HG03064 (cell line): ENCODE results near the gene SH2B2.
"Not testable (repeated sequence)": the region's sequence is repeated elsewhere in the genome, so short reads cannot be mapped to it uniquely, and the experiment has no call there.

Experiments
- ATAC-seq: cut with Tn5 transposase; IDR thresholded peaks from one replicate; pipeline ENCODE4 v1.9.1; 2021; ENCODE audit warnings: low read depth; ENCODE audit not compliant: unreplicated experiment

Gene SH2B2

DNA sequence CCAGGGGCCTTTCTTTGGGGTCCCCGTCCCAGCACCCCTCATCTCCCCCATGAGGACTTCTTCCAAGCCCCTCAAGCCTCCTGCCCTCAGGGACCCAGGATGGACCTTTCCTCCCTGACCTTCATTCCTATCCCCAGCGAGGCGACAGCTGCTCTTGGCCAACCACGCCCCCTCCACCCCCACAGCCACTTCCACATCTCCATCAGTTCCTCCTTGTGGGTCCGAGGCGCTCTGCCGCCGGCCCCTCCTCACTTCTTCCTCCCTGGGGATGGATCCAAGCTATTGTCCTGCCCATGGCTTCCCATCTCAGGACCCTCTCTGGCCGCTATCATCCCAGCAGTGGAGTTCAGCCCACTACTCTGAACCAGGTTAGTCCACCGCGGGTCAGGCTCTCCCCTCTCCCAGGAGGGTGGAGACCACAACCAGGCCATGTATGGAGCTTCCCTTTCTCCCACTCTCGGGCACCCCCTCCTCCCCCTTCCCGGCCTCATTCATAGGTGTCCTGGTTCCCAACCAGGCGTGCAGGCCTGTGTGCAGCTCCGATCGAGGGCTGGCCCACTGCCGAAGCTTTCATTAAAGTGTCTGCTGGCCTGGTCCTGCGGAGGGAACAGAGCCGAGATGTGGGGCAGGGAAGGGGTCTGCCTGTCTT, 1.7 kb upstream of the SH2B2 start:
- no peak for ATAC-seq

DNA sequence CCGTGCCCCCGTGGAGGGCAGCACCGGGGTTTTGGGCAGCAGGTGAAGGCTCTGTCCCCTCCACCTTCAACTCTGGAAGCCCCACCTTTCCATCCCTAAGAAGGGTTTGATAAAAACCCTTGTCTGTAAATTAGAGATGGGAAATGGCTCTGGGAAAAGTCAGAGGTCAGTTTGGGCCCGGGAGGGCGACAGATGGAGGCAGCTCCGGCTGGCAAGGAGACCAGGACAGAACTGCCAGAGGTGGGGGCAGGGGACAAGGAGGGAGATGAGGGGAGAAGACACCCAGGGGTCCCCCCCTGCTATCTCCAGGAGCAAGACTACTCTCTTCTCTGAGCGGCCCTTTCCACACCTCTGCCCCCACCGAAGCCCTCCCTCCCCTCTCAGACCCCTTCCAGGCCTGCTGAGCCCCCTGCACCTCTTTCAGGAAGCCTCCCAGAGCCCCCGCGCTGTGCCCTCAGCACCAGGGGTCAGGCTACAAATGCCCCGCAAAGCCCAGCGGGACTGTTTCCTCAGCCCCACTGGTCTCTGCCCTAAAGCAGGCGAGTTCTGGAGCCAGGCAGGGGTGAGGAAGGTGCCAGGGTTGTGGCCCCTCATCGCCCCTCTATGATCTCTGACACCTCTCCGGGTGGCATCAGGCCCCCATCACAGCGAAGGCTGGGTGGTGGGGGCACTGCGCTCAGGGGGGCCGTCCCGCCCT, 980 bp upstream of the SH2B2 start:
- ATAC-seq, result no peak

DNA sequence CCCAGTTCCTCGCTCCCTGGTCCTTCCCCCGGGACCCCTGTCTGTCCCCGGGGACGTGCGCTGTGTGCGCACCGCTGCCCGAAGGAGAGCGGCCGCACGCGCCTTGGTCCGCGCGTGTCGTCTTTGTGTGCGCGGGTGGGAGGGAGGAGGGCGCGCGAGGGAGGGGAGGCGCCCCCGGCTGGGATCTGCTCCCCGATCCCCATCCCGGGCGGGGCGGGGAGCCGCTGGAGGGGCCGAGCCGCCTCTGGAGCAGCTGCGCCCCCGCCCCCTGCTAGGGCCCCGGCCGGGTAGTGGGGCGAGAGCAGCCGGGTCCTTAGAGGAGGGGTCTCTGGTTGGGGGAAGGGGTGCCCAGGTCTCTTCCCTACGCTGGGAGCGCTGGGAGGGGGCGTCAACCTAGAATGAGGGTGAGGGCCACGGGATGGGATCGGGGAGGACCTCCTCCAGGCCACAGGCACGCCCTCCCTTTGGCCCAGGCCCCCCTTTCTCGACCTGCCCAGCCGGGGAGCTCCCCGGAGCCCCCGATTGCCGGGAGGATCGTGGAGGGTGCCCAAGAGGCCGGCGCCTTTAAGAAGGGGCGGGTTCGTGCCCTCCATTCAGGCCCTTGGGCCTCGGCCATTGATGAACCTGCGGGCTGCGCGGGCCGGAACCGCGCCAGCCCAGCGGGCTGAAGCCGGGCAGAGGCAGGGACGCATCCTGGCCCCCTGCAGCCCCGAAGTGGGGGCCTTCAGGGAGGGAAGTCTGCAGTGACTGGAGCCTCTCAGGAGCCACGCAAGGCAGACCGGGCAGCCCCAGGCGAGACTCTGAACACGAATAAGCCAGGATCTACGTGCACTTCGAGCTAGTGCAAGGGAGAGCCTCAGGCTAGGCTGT, 678 bp downstream of the SH2B2 start:
- no peak for ATAC-seq

DNA sequence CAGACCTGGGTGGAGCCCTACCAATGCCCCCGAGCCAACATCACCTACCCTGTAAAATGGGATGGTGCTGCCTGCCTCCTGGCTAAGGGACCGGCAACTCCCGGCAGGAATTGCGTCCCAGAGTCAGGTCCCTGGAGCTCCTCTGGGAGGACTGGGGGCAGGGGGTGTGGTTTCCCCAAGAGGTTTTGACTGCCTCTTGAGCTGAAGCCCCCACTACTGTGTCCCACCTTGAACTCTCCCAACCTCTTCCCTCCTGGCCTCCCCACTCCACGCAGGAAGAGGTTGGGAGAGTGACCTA, 1.3 kb downstream of the SH2B2 start:
- ATAC-seq, result no peak

DNA sequence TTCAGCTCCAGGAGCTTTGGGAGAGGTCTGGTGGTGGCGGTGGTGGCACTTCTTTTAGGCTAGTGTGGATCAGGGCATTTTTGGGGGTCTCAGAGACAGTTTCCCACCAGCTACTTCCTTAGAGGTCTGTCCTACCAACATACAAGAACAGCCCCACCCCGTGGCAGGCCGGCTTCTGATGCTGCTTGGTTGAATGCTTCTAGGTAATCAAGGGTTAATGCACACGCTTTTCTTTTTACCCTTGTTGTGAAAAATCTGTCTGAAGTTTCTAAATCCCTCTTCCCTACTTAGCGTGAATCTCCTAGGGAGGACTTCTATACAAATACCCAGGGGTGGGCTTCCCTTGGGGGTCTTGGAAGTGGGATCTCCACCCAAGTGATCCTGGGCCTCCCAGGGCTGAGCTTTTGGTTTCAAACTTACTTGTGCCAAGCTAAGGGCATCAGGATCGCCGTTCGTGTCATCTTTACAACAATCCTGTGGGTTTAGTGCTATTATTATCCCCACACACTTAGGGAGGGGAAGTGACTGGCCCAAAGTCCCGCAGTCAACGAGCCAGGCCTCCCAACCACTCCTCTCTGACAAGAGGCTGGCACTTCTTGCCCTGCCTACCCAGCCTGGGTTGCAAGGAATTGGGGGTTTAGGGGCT, 1.7 kb downstream of the SH2B2 start:
- no peak for ATAC-seq

DNA sequence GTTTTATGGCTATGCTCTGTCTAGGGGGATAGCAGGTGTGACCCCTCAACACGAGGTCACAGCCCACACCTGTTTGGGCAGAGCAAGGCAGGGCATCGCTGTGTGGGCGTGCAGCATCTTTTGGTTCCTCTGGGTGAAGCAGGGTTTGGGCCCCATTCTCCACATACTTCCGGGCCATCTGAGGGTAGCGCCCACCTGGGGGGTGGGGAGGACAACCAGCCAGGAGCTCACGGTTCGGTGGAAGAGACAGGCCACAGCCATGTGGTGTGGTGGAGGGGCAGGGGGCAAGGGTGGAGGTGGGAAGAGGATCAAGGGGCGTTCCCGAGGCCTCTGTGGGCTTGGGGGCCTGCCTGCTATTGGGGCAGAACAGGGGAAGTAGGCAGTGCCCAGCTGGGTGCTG, 2.4 kb downstream of the SH2B2 start:
- ATAC-seq, result no peak

DNA sequence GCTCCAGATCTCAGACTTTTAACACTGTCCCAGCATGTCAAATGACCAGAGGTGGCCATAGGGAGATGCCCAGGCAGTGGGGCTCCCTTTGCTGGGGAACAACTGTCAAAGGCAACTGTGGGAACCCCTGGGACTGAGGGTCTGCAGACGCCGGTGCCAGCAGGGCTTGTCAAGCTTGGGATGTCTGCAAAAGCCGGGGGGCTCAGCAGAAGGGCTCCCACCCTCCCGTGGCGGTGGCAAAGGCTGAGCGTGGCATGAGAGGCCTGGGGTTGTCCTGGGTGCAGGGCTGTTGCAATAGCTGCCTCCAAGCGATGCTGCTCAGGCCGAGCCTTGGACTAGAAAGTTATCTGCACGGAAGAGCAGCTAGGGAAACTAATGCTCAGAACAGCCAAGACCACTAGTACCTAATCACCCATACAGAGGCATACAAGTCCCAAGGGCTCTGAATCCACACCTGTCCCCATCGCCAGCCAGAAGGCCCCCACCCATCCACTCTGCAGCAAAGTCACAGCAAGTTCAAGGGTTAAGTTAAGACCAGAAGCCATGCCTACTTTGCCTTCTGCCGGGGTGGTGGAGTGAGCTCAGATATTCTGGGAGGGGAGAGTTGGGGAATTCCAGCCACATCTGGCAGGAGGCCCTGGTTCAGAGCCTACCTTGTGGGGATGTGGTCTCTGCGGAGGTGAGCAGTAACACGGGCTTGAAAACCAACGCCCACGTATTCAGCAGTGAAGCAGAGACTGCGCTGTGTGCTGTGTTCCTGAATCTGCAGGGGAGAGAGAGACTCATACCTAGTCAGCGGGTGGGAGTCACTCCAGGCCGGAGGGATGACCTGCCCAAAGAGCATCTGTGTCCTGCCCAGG, 4.6 kb downstream of the SH2B2 start:
- no peak for ATAC-seq

DNA sequence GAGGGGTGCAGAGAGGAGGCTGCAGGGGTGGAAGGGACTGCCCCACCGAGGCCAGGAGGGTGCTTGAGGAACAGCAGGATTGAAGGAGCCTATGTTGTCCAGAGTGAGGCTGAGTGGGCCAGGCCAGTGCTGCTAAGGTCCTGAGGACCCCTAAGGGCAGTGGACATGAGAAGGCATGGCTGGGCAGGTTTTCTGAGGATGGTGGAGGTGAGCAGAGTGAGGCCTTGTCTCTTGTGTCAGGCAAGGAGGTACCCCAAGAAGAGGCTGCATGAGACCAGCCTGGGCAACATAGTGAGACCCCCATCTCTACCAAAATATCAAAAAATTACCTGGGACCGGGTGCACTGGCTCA, 5.2 kb downstream of the SH2B2 start:
- no peak for ATAC-seq

DNA sequence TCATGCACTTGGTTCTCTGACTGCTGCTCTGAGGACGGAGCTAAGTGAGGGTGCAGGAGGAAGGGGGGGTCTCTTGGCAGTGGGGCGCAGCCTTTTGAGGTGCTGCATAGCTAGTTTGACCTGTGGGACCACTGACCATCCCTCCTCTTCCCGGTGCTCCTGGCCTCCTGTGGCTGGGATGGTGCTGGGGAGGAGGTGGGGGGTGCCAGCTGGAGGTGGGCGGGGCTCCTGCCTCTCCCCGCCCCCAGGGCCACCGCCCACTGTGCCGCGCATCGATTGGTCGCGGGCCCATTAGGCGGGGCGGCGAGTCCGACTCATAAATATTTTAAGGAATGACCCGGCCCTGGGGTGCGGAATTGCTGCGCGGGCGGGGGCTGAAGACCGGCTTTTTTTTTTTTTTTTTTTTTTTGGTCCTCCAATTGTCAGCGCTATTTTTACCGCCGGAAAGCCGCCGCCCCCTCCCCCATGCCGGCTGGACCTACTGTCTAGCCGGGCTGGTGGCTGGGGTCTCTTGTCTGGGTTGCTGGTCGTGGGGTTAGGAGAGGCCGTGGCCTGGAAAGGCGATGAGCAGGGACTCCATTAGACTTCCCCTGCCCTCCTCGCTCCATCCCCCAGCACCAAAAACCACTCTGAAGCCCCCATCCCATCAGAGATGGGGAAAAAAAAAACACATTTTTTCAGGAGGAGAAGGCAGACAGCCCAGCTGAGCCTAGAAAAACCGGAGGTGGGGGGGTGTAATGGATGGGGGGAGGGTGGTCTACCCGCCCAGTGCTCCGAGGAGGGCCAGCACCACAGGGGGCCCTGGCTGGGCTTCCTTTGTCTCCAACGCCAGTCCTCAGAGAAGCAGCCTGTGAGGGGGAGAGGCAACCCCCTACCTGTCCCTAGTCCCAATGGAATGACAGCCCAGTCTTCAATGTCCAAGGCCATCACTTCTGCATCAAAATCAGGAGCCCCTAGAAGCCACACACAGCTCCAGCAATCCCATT, 6.4 kb downstream of the SH2B2 start:
- no peak for ATAC-seq

DNA sequence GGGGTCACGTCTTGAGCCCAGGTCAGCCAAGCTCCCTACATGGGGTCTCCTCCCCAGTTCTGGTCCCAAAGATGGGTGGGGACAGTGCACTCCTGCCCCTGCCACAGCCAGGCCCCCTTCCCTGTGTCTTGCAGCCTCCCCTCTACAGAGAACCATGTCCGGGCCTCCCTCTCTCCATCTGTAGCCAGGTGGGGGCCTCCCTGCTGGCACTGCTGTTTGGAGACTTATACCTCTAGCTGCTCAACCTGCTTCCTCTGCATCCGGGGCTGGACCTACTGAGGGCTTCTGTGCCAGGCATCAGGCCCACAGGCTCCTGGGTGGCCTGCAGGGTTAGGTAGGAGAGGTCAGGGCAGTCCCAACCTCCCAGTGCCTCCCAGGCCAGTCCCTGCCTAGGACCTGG, 7.9 kb downstream of the SH2B2 start:
- no peak for ATAC-seq

DNA sequence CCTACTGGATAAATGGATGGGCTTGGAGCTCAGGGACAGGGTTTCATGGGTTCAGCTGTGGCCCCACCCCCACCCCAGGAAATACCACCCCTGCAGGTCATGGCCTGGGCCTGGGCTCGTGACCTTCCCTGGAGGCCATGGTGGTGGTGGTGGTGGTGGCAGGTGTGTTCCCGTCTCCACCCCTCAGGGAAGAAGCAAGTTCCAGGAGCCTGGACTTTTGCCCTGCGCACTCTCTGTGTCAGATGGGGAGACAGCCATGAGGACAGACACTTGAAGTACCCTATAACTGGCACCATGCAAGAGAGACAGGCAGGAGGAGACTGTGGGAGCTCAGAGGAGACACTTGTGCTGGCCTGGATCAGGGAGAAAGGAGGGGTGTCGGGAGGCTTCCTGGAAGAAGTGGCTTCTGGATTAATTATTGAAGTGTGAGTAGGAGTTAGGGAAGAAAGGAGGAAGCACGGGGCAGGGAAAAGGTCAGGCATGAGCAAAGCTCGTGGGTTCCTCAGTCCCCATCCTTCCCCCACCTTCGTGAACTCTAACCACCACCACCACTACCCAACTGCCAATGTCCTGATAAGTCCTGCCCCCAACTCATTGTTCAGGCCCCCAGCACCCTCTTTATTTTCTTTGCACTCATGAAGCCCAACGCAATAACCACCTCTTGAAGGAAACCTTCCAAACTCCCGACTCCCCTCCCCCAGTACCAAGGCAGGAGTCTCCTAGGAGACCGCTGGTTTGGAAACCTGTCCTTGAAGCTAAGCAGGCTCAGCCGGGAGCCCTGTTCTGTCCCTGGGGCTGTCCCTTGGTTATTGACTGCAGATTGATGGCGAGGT, 8.9 kb downstream of the SH2B2 start:
- no peak for ATAC-seq

DNA sequence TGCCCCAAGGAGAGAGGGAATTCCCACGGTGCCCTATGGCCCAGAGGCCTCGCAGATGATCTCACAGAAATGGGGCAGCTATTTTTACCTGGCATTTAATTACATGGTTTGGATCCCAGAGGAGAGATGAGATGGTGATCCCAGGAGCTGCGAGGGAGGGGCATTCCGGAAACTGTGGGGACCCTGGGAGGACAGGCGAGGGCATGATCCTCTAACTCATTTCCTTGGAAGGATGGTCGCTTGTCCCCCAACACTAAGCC, 9.4 kb downstream of the SH2B2 start:
- ATAC-seq, result no peak

DNA sequence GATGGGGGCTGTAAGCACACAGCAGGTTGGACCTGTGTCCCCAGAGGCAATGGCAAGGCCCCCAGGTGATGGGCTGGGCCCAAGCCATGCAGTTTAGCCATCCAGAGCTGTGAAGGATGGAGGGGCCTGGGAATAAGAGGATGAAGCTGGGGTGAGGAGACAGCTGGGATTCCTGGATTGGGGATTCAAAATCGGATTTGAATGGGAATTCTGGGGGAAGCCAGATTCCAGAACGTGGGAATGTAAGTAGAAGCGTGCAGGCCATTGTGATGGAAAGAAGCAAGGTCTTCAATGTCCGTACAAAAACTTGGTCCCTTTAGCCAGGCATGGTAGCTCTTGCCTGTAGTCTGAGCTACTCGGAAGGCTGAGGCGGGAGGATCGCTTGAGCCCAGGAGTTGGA, 9.8 kb downstream of the SH2B2 start:
- ATAC-seq, result no peak

DNA sequence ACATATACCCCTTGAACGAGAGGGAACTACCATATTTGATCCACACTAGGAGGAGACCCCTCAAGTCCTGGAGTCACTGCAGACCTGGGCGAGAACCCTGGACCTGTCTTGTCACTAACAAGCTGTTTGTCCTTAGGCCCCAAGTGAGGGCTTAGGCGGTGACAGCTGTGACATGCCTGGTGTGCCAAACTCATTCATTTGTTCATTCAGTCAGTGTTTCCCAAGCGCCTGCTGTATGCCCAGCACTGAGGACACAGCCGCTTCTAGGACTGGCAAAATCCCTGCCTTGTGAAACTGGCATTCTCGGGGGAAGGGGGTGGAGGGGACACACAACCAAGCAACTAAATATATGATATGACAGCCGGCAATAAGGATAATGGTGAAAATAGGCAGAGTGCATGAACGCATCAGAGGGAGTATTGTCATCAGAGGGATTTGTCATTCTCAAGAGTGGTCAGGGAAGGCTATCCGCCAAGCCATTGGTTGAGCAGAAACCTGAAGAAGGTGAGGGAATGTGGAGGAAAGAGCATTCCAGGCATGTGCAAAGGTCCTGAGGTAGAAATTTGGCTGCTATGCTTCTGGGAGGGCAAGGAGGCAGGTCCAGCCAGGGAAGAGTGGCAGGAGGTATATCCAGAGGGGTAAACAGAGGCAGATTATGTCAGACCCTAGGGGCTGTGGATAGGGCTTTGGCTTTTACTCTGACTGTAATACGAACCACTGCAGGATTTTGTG, 11.0 kb downstream of the SH2B2 start:
- no peak for ATAC-seq

DNA sequence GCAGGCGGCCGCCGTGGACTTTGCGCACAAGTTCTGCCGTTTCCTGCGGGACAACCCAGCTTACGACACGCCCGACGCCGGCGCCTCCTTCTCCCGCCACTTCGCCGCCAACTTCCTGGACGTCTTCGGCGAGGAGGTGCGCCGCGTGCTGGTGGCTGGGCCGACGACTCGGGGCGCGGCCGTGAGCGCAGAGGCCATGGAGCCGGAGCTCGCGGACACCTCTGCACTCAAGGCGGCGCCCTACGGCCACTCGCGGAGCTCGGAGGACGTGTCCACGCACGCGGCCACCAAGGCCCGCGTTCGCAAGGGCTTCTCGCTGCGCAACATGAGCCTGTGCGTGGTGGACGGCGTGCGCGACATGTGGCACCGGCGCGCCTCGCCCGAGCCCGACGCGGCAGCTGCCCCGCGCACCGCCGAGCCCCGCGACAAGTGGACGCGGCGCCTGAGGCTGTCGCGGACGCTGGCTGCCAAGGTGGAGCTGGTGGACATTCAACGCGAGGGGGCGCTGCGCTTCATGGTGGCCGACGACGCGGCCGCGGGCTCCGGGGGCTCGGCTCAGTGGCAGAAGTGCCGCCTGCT, 14.1 kb downstream of the SH2B2 start:
- ATAC-seq, result no peak

DNA sequence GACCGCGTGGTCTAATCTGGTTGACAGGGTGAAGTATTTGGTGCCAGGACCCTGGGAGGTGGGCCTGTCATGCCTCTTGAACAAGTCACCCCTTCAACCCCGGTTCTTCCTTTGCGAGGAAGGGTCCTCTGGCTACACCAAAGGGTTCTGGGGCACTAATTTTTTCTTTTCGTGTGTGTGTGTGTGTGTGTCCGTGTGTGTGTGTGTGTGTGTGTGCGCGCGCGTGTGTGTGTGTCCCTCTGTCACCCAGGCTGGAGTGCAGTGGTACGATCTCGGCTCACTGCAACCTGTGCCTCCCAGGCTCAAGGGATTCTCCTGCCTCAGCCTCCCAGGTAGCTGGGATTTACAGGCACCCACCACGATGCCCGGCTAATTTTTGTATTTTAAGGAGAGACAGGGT, 14.7 kb downstream of the SH2B2 start:
- not testable (repeated sequence) for ATAC-seq

DNA sequence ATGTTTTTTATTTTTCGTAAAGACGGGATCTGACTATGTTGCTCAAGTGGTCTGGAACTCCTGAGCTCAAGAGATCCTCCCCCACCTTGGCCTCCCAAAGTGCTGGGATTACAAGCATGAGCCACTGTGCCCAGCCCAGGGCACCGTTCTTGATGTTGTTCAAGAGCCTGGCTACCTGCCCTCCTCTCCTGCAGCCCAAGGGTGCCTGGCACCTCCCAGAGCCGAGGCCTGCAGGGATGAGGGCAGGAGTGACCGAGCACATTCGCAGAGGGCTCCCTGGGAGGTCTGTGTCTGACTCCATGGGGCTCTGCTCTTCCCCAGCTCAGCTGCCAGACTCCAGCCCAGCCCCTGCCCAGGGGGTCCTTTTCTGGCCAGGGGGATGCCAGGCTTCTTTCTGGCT, 15.4 kb downstream of the SH2B2 start:
- ATAC-seq, result no peak
